ENCODE data around the gene PTPRU.

PTPRU gene

GRCh38 chr1:29323636-29324035 is 87.3 kb downstream of the PTPRU start:
- Histone ChIP-seq H3K27me3 (ENCODE audit: control insufficient read depth in 1 of 2, insufficient read depth in 2 of 2, low read length in 2 of 2) (no peaks in the 10 kb centered on the region), H3K27ac (ENCODE audit: low read depth, low read length) (no peak overlapping the region), H3K4me1 (ENCODE audit: insufficient read depth, low read length) (no peaks in the 10 kb centered on the region), H3K4me3 (ENCODE audit: low read depth in 1 of 2, low read length in 2 of 2) (no peak overlapping the region), H3K36me3 (ENCODE audit: insufficient read depth, low read length) (no peaks in the 10 kb centered on the region), H3K9ac (ENCODE audit: low read length) (no peak overlapping the region), H3K9me3 (ENCODE audit: low read length) (no peaks in the 10 kb centered on the region)

- H3K4me1 ChIP-seq (ENCODE audit: insufficient read depth, low read length), result no peaks in the 10 kb centered on the region
- no peaks in the 10 kb centered on the region for H3K27me3 ChIP-seq (ENCODE audit: control insufficient read depth in 1 of 2, insufficient read depth in 2 of 2, low read length in 2 of 2)
- H3K4me3 ChIP-seq (ENCODE audit: low read depth in 1 of 2, low read length in 2 of 2), result no peak overlapping the region
- no peaks in the 10 kb centered on the region for H3K36me3 ChIP-seq (ENCODE audit: insufficient read depth, low read length)
- H3K9me3 ChIP-seq (ENCODE audit: low read length), result no peaks in the 10 kb centered on the region
- H3K27ac ChIP-seq (ENCODE audit: low read depth, low read length), result no peak overlapping the region
- no peak overlapping the region for H3K9ac ChIP-seq (ENCODE audit: low read length)
Observed at GRCh38 chr1:29324202-29324601, 87.9 kb downstream of the PTPRU start.

- H3K4me1 ChIP-seq (ENCODE audit: insufficient read depth, low read length), result no peaks in the 10 kb centered on the region
- no peaks in the 10 kb centered on the region for H3K27me3 ChIP-seq (ENCODE audit: control insufficient read depth in 1 of 2, insufficient read depth in 2 of 2, low read length in 2 of 2)
- H3K27ac ChIP-seq (ENCODE audit: low read depth, low read length), result no peak overlapping the region
- no peak overlapping the region for H3K4me3 ChIP-seq (ENCODE audit: low read depth in 1 of 2, low read length in 2 of 2)
- no peaks in the 10 kb centered on the region for H3K36me3 ChIP-seq (ENCODE audit: insufficient read depth, low read length)
- H3K9me3 ChIP-seq (ENCODE audit: low read length), result no peaks in the 10 kb centered on the region
- H3K9ac ChIP-seq (ENCODE audit: low read length), result no peak overlapping the region
Observed at GRCh38 chr1:29324771-29325351, 88.5 kb downstream of the PTPRU start.

GRCh38 chr1:29325675-29326074 is 89.4 kb downstream of the PTPRU start:
- H3K9ac ChIP-seq (ENCODE audit: low read length), result no peak overlapping the region
- no peak overlapping the region for H3K27ac ChIP-seq (ENCODE audit: low read depth, low read length)
- no peaks in the 10 kb centered on the region for H3K36me3 ChIP-seq (ENCODE audit: insufficient read depth, low read length)
- H3K27me3 ChIP-seq (ENCODE audit: control insufficient read depth in 1 of 2, insufficient read depth in 2 of 2, low read length in 2 of 2), result no peaks in the 10 kb centered on the region
- no peaks in the 10 kb centered on the region for H3K4me1 ChIP-seq (ENCODE audit: insufficient read depth, low read length)
- H3K4me3 ChIP-seq (ENCODE audit: low read depth in 1 of 2, low read length in 2 of 2), result no peak overlapping the region
- no peaks in the 10 kb centered on the region for H3K9me3 ChIP-seq (ENCODE audit: low read length)

- no peaks in the 10 kb centered on the region for H3K36me3 ChIP-seq (ENCODE audit: insufficient read depth, low read length)
- no peak overlapping the region for H3K27ac ChIP-seq (ENCODE audit: low read depth, low read length)
- no peaks in the 10 kb centered on the region for H3K27me3 ChIP-seq (ENCODE audit: control insufficient read depth in 1 of 2, insufficient read depth in 2 of 2, low read length in 2 of 2)
- no peaks in the 10 kb centered on the region for H3K9me3 ChIP-seq (ENCODE audit: low read length)
- H3K4me3 ChIP-seq (ENCODE audit: low read depth in 1 of 2, low read length in 2 of 2), result no peak overlapping the region
- H3K4me1 ChIP-seq (ENCODE audit: insufficient read depth, low read length), result no peaks in the 10 kb centered on the region
- H3K9ac ChIP-seq (ENCODE audit: low read length), result no peak overlapping the region
Observed at GRCh38 chr1:29326123-29326522, 89.8 kb downstream of the PTPRU start.

- Histone ChIP-seq H3K4me3 (ENCODE audit: low read depth in 1 of 2, low read length in 2 of 2) (no peak overlapping the region), H3K9me3 (ENCODE audit: low read length) (no peaks in the 10 kb centered on the region), H3K27ac (ENCODE audit: low read depth, low read length) (no peak overlapping the region), H3K9ac (ENCODE audit: low read length) (no peak overlapping the region), H3K27me3 (ENCODE audit: control insufficient read depth in 1 of 2, insufficient read depth in 2 of 2, low read length in 2 of 2) (no peaks in the 10 kb centered on the region), H3K4me1 (ENCODE audit: insufficient read depth, low read length) (no peaks in the 10 kb centered on the region), H3K36me3 (ENCODE audit: insufficient read depth, low read length) (no peaks in the 10 kb centered on the region)
Observed at GRCh38 chr1:29327223-29327935, 91.1 kb downstream of the PTPRU start.

- Histone ChIP-seq H3K36me3 (ENCODE audit: insufficient read depth, low read length) (no peaks in the 10 kb centered on the region), H3K9ac (ENCODE audit: low read length) (no peak overlapping the region), H3K27ac (ENCODE audit: low read depth, low read length) (no peak overlapping the region), H3K27me3 (ENCODE audit: control insufficient read depth in 1 of 2, insufficient read depth in 2 of 2, low read length in 2 of 2) (no peaks in the 10 kb centered on the region), H3K4me3 (ENCODE audit: low read depth in 1 of 2, low read length in 2 of 2) (no peak overlapping the region), H3K4me1 (ENCODE audit: insufficient read depth, low read length) (no peaks in the 10 kb centered on the region), H3K9me3 (ENCODE audit: low read length) (no peaks in the 10 kb centered on the region)
Observed at GRCh38 chr1:29329022-29329775, 92.9 kb downstream of the PTPRU start.

GRCh38 chr1:29330089-29330488 is 93.8 kb downstream of the PTPRU start:
- Histone ChIP-seq H3K4me3 (ENCODE audit: low read depth in 1 of 2, low read length in 2 of 2) (no peak overlapping the region), H3K9ac (ENCODE audit: low read length) (no peak overlapping the region), H3K36me3 (ENCODE audit: insufficient read depth, low read length) (no peaks in the 10 kb centered on the region), H3K27ac (ENCODE audit: low read depth, low read length) (no peak overlapping the region), H3K4me1 (ENCODE audit: insufficient read depth, low read length) (no peaks in the 10 kb centered on the region), H3K9me3 (ENCODE audit: low read length) (no peaks in the 10 kb centered on the region), H3K27me3 (ENCODE audit: control insufficient read depth in 1 of 2, insufficient read depth in 2 of 2, low read length in 2 of 2) (no peaks in the 10 kb centered on the region)

- Histone ChIP-seq H3K4me1 (ENCODE audit: insufficient read depth, low read length) (no peaks in the 10 kb centered on the region), H3K36me3 (ENCODE audit: insufficient read depth, low read length) (no peaks in the 10 kb centered on the region), H3K9ac (ENCODE audit: low read length) (no peak overlapping the region), H3K27me3 (ENCODE audit: control insufficient read depth in 1 of 2, insufficient read depth in 2 of 2, low read length in 2 of 2) (no peaks in the 10 kb centered on the region), H3K4me3 (ENCODE audit: low read depth in 1 of 2, low read length in 2 of 2) (no peak overlapping the region), H3K9me3 (ENCODE audit: low read length) (no peaks in the 10 kb centered on the region), H3K27ac (ENCODE audit: low read depth, low read length) (no peak overlapping the region)
Observed at GRCh38 chr1:29330856-29331255, 94.5 kb downstream of the PTPRU start.

- no peaks in the 10 kb centered on the region for H3K4me1 ChIP-seq (ENCODE audit: insufficient read depth, low read length)
- H3K4me3 ChIP-seq (ENCODE audit: low read depth in 1 of 2, low read length in 2 of 2), result no peak overlapping the region
Observed at GRCh38 chr1:29331309-29331708, 95.0 kb downstream of the PTPRU start.

GRCh38 chr1:29331729-29332128 is 95.4 kb downstream of the PTPRU start:
- no peaks in the 10 kb centered on the region for H3K27me3 ChIP-seq (ENCODE audit: control insufficient read depth in 1 of 2, insufficient read depth in 2 of 2, low read length in 2 of 2)
- no peak overlapping the region for H3K4me3 ChIP-seq (ENCODE audit: low read depth in 1 of 2, low read length in 2 of 2)
- H3K9ac ChIP-seq (ENCODE audit: low read length), result no peak overlapping the region
- H3K27ac ChIP-seq (ENCODE audit: low read depth, low read length), result no peak overlapping the region
- no peaks in the 10 kb centered on the region for H3K36me3 ChIP-seq (ENCODE audit: insufficient read depth, low read length)
- no peaks in the 10 kb centered on the region for H3K4me1 ChIP-seq (ENCODE audit: insufficient read depth, low read length)
- H3K9me3 ChIP-seq (ENCODE audit: low read length), result no peaks in the 10 kb centered on the region

More at GRCh38 chr1:29331309-29331708, 95.0 kb downstream of the PTPRU start:
- Histone ChIP-seq H3K27ac (ENCODE audit: low read depth, low read length) (no peak overlapping the region), H3K9ac (ENCODE audit: low read length) (no peak overlapping the region), H3K9me3 (ENCODE audit: low read length) (no peaks in the 10 kb centered on the region), H3K36me3 (ENCODE audit: insufficient read depth, low read length) (no peaks in the 10 kb centered on the region), H3K27me3 (ENCODE audit: control insufficient read depth in 1 of 2, insufficient read depth in 2 of 2, low read length in 2 of 2) (no peaks in the 10 kb centered on the region)
